WTC11 (cell line): Measurements from ENCODE around the gene PPP4C. TPM values are rescaled to one million over a fixed set of nuclear protein-coding genes. Genes with fewer than 3 reads are reported as not detected.

Source experiments
- ATAC-seq: fragments of 200-7000 bp; cut with Tn5 transposase; 2 replicates; pipeline ENCODE4 v1.10.0; 2021; ENCODE audit warnings: mild to moderate bottlenecking, moderate library complexity
- CTCF ChIA-PET: fragments of 300-600 bp; sonication (Branson Sonifier 250); formaldehyde crosslinking; loops from one replicate; lab custom pipeline; 2021; ENCODE audit warnings: antibody characterized with exemption; lab: Charles Lee
- POLR2A ChIA-PET: fragments of 350-600 bp; sonication (Branson Sonifier 250); formaldehyde crosslinking; loops from one replicate; lab custom pipeline; 2021; ENCODE audit warnings: antibody characterized with exemption; lab: Charles Lee
- DNase-seq: peaks from one replicate; pipeline ENCODE4 v3.0.0; 2021; ENCODE audit warnings: low spot score
- H3K27ac Mint-ChIP-seq: 2 replicates; pipeline ENCODE4 v1.8.0; 2021; ENCODE audit warnings: mixed read lengths
- H3K27me3 Mint-ChIP-seq: 2 replicates; pipeline ENCODE4 v1.8.0; 2021; ENCODE audit warnings: low read depth, mild to moderate bottlenecking, moderate library complexity, mixed read lengths
- H3K36me3 Mint-ChIP-seq: 2 replicates; pipeline ENCODE4 v1.8.0; 2021; ENCODE audit warnings: mixed read lengths
- H3K4me1 Mint-ChIP-seq: 2 replicates; pipeline ENCODE4 v1.8.0; 2022; ENCODE audit warnings: mixed read lengths
- H3K4me3 Mint-ChIP-seq: 2 replicates; pipeline ENCODE4 v1.8.0; 2021; ENCODE audit warnings: mild to moderate bottlenecking, moderate library complexity, mixed read lengths
- H3K9me3 Mint-ChIP-seq: 2 replicates; pipeline ENCODE4 v1.8.0; 2021; ENCODE audit warnings: mixed read lengths
- CTCF ChIP-seq: fragments of 200-600 bp; IDR thresholded peaks from 2 replicates; pipeline ENCODE4 v1.8.0; 2022; ENCODE audit warnings: antibody characterized with exemption
- ELF4 ChIP-seq: sonication (generic); formaldehyde crosslinking; IDR thresholded peaks from 2 replicates; pipeline ENCODE4 v1.8.1; 2022; ENCODE audit warnings: low read depth, mild to moderate bottlenecking, moderate library complexity, missing genetic modification reagents
- ERG ChIP-seq: fragments of 250-450 bp; sonication (Bioruptor Pico); IDR thresholded peaks from 2 replicates; pipeline ENCODE4 v1.8.0; 2021; ENCODE audit warnings: mild to moderate bottlenecking
- FOXP1 ChIP-seq: sonication (generic); formaldehyde crosslinking; IDR thresholded peaks from 2 replicates; pipeline ENCODE4 v1.8.0; 2022; ENCODE audit warnings: missing genetic modification reagents, mild to moderate bottlenecking, moderate library complexity, borderline replicate concordance
- HMGXB4 ChIP-seq: sonication (generic); formaldehyde crosslinking; IDR thresholded peaks from 2 replicates; pipeline ENCODE4 v1.8.1; 2023; ENCODE audit warnings: mild to moderate bottlenecking, moderate library complexity, missing genetic modification reagents
- MAX ChIP-seq: sonication (generic); formaldehyde crosslinking; IDR thresholded peaks from 2 replicates; pipeline ENCODE4 v1.8.0; 2022; ENCODE audit warnings: mild to moderate bottlenecking, missing genetic modification reagents
- MXD4 ChIP-seq: fragments of 250-450 bp; sonication (Bioruptor Pico); IDR thresholded peaks from 2 replicates; pipeline ENCODE4 v1.8.0; 2021; ENCODE audit warnings: mild to moderate bottlenecking, moderate library complexity, borderline replicate concordance
- NFE2L1 ChIP-seq: sonication (generic); formaldehyde crosslinking; IDR thresholded peaks from 2 replicates; pipeline ENCODE4 v1.8.1; 2023; ENCODE audit warnings: missing genetic modification reagents
- NR1H2 ChIP-seq: sonication (generic); formaldehyde crosslinking; IDR thresholded peaks from 2 replicates; pipeline ENCODE4 v1.9.0; 2021; ENCODE audit warnings: mild to moderate bottlenecking, moderate library complexity, missing genetic modification reagents
- PRDM15 ChIP-seq: sonication (generic); formaldehyde crosslinking; IDR thresholded peaks from 2 replicates; pipeline ENCODE4 v1.8.0; 2022; ENCODE audit warnings: missing genetic modification reagents
- SOX15 ChIP-seq: fragments of 250-450 bp; sonication (Bioruptor Pico); IDR thresholded peaks from 2 replicates; pipeline ENCODE4 v1.9.0; 2021; ENCODE audit warnings: mild to moderate bottlenecking
- STAT6 ChIP-seq: sonication (generic); formaldehyde crosslinking; conservative IDR thresholded peaks from 2 replicates; pipeline ENCODE4 v1.8.1; 2023; ENCODE audit warnings: mild to moderate bottlenecking, low read depth, missing genetic modification reagents, moderate library complexity
- TEAD1 ChIP-seq: sonication (generic); formaldehyde crosslinking; IDR thresholded peaks from 2 replicates; pipeline ENCODE4 v1.8.0; 2022; ENCODE audit warnings: mild to moderate bottlenecking, missing genetic modification reagents
- ZNF138 ChIP-seq: sonication (generic); formaldehyde crosslinking; conservative IDR thresholded peaks from 2 replicates; pipeline ENCODE4 v1.8.1; 2022; ENCODE audit warnings: mild to moderate bottlenecking, moderate library complexity, missing genetic modification reagents
- ZSCAN18 ChIP-seq: fragments of 250-450 bp; sonication (Bioruptor Pico); IDR thresholded peaks from 2 replicates; pipeline ENCODE4 v2.1.2; 2022; ENCODE audit warnings: mild to moderate bottlenecking, moderate library complexity
- total RNA-seq: library from RNA; stranded (reverse); gene quantifications from 3 replicates; pipeline ENCODE4 v1.2.3, GENCODE V29; 2021

The PPP4C gene
- total RNA-seq, 1 experiment from 2014 or later, result 164 TPM

- peaks cover 35% of the 10 kb centered on the region for H3K4me1 Mint-ChIP-seq
- no peak overlapping the region for H3K27ac Mint-ChIP-seq
- CTCF ChIA-PET, result interaction anchor here (0.6 to 3.6 kb wide), 65 partner anchors 8 to 584 kb away, joined by 3 to 79 read pairs (median 9); partner anchors contain the start of genes ALDOA, ASPHD1, C16orf92 and CDIPT
- no peak for ATAC-seq
- peaks cover 46% of the 10 kb centered on the region for H3K27me3 Mint-ChIP-seq
- peak overlapping the region; percentile 79 for H3K4me3 Mint-ChIP-seq
- no peak for TF ChIP-seq STAT6 (CRISPR knock-in tag)
- no peak for TF ChIP-seq MAX
- no peak for TF ChIP-seq TEAD1 (CRISPR knock-in tag)
- TF ChIP-seq, all 79 proteins: peak for 0
- POLR2A ChIA-PET, result interaction anchor here (0.5 to 1.5 kb wide), 7 partner anchors 15 to 619 kb away, joined by 3 to 7 read pairs (median 3); partner anchors contain the start of genes ALDOA, KIF22 and PRR14
- no peak for DNase-seq
- H3K9me3 Mint-ChIP-seq, result peaks cover 2% of the 10 kb centered on the region; the same call in 1 of the 2 replicates
- no peaks in the 10 kb centered on the region for H3K36me3 Mint-ChIP-seq
Measured at GRCh38 chr16:30031477-30031918, 44.3 kb upstream of the PPP4C start.

- Mint-ChIP-seq H3K4me3 (peak overlapping the region; percentile 79), H3K27ac (no peak overlapping the region), H3K4me1 (peaks cover 35% of the 10 kb centered on the region), H3K27me3 (peaks cover 50% of the 10 kb centered on the region), H3K36me3 (no peaks in the 10 kb centered on the region), H3K9me3 (peaks cover 4% of the 10 kb centered on the region; the same call in 1 of the 2 replicates)
- ATAC-seq (peak; percentile 55), DNase-seq (peak; percentile 86)
- ChIA-PET POLR2A (interaction anchor here (0.5 to 1.5 kb wide), 8 partner anchors 9 to 618 kb away, joined by 3 to 7 read pairs (median 3); partner anchors contain the start of genes ALDOA, KIF22 and PRR14), CTCF (interaction anchor here (0.5 to 3.6 kb wide), 78 partner anchors 9 to 610 kb away, joined by 3 to 79 read pairs (median 7); partner anchors contain the start of genes ALDOA, ASPHD1, C16orf92 and CD2BP2)
- TF ChIP-seq ZSCAN18 (CRISPR knock-in tag), result no peak
- 0 out of 2 replicates have a peak, but pooled peaks have one; percentile 42 for TF ChIP-seq HMGXB4 (CRISPR knock-in tag)
- no peak for TF ChIP-seq FOXP1 (CRISPR knock-in tag)
- peak; percentile 89 for TF ChIP-seq CTCF
Measured at GRCh38 chr16:30032083-30032819, 43.5 kb upstream of the PPP4C start.

GRCh38 chr16:30033270-30033669 lies 42.5 kb upstream of the PPP4C start:
- ChIA-PET POLR2A (no interaction called here), CTCF (interaction anchor here (0.7 to 3.6 kb wide), 12 partner anchors 10 to 248 kb away, joined by 3 to 37 read pairs (median 14); partner anchors contain the start of genes ALDOA, MVP and PAGR1)
- H3K4me1 Mint-ChIP-seq, result peaks cover 26% of the 10 kb centered on the region
- H3K4me3 Mint-ChIP-seq, result no peak overlapping the region
- DNase-seq (no peak), ATAC-seq (no peak)
- TF ChIP-seq ELF4 (CRISPR knock-in tag) (no peak), ERG (CRISPR knock-in tag) (no peak), NFE2L1 (CRISPR knock-in tag) (no peak), SOX15 (no peak), PRDM15 (CRISPR knock-in tag) (no peak), NR1H2 (CRISPR knock-in tag) (no peak), ZNF138 (CRISPR knock-in tag) (no peak), MXD4 (CRISPR knock-in tag) (no peak)
- peaks cover 59% of the 10 kb centered on the region for H3K27me3 Mint-ChIP-seq
- peaks cover 4% of the 10 kb centered on the region; the same call in 1 of the 2 replicates for H3K9me3 Mint-ChIP-seq
- no peak overlapping the region for H3K27ac Mint-ChIP-seq
- no peaks in the 10 kb centered on the region for H3K36me3 Mint-ChIP-seq
